ENCODE results near the gene TBCD.

The TBCD gene

GRCh38 chr17:82888583-82889495 lies 137.0 kb downstream of the TBCD start:
- no peak for DNase-seq (ENCODE audit: low spot score)

GRCh38 chr17:82889496-82890338 lies 137.9 kb downstream of the TBCD start:
- no peak for DNase-seq (ENCODE audit: low spot score)

GRCh38 chr17:82890339-82890730 lies 138.5 kb downstream of the TBCD start:
- DNase-seq (ENCODE audit: low spot score) = no peak

- DNase-seq (ENCODE audit: low spot score) = no peak
Observed at GRCh38 chr17:82890926-82891678, 139.2 kb downstream of the TBCD start.

- no peak for DNase-seq (ENCODE audit: low spot score)
Observed at GRCh38 chr17:82891911-82892310, 140.0 kb downstream of the TBCD start.

- DNase-seq (ENCODE audit: low spot score) = peak; percentile 80
Observed at GRCh38 chr17:82892899-82893565, 141.2 kb downstream of the TBCD start.

- no peak for DNase-seq (ENCODE audit: low spot score)
Observed at GRCh38 chr17:82893779-82894178, 141.9 kb downstream of the TBCD start.

- no peak for DNase-seq (ENCODE audit: low spot score)
Observed at GRCh38 chr17:82894389-82894788, 142.5 kb downstream of the TBCD start.

GRCh38 chr17:82895087-82895486 lies 143.2 kb downstream of the TBCD start:
- no peak for DNase-seq (ENCODE audit: low spot score)

- no peak for DNase-seq (ENCODE audit: low spot score)
Observed at GRCh38 chr17:82896071-82897000, 144.5 kb downstream of the TBCD start.

- DNase-seq (ENCODE audit: low spot score) = no peak
Observed at GRCh38 chr17:82897514-82898249, 145.8 kb downstream of the TBCD start.

GRCh38 chr17:82898976-82899514 lies 147.2 kb downstream of the TBCD start:
- no peak for DNase-seq (ENCODE audit: low spot score)

- DNase-seq (ENCODE audit: low spot score) = no peak
Observed at GRCh38 chr17:82899941-82900340, 148.1 kb downstream of the TBCD start.

GRCh38 chr17:82900741-82901140 lies 148.9 kb downstream of the TBCD start:
- no peak for DNase-seq (ENCODE audit: low spot score)

GRCh38 chr17:82901356-82901755 lies 149.5 kb downstream of the TBCD start:
- DNase-seq (ENCODE audit: low spot score) = no peak

GRCh38 chr17:82901856-82902255 lies 150.0 kb downstream of the TBCD start:
- no peak for DNase-seq (ENCODE audit: low spot score)

GRCh38 chr17:82902972-82903874 lies 151.4 kb downstream of the TBCD start:
- no peak for DNase-seq (ENCODE audit: low spot score)

- DNase-seq (ENCODE audit: low spot score) = no peak
Observed at GRCh38 chr17:82905130-82905529, 153.3 kb downstream of the TBCD start.

Measured in CD4-positive, alpha-beta T cell treated with Interleukin-6 at 100 ng/mL for 8 hours (primary cell).